Measurements from ENCODE around the gene CUZD1.

GRCh38 chr10:122827302-122827701 lies 18.4 kb downstream of the CUZD1 start:
- TF ChIP-seq CTCF (IDR thresholded peaks at IDR 0.05 in 2 of 3, conservative IDR thresholded peaks at IDR 0.05 in 1 of 3; ENCODE audit: insufficient read depth in 2 of 3, low read depth in 1 of 3, low read length in 3 of 3) (no peak), ZNF551 (CRISPR knock-in tag; IDR thresholded peaks at IDR 0.05) (no peak), HSF4 (CRISPR knock-in tag; IDR thresholded peaks at IDR 0.05; ENCODE audit: borderline replicate concordance) (no peak), RNF2 (IDR thresholded peaks at IDR 0.05) (no peak), SP1 (CRISPR knock-in tag; IDR thresholded peaks at IDR 0.05) (no peak), ZNF197 (CRISPR knock-in tag; IDR thresholded peaks at IDR 0.05; ENCODE audit: low read depth) (no peak), MYC (IDR thresholded peaks at IDR 0.05; ENCODE audit: low read depth, low read length) (no peak), MYC (CRISPR knock-in tag; IDR thresholded peaks at IDR 0.05; ENCODE audit: borderline replicate concordance, low read depth) (no peak)
